GM19328 (cell line): ENCODE measurements around the gene PPP2CA.
"Not testable (repeated sequence)": the region's sequence is repeated elsewhere in the genome, so short reads cannot be mapped to it uniquely, and the experiment has no call there.

Experiments used
- ATAC-seq: cut with Tn5 transposase; IDR thresholded peaks from one replicate; pipeline ENCODE4 v1.9.1; 2021; ENCODE audit warnings: mild to moderate bottlenecking, moderate library complexity; ENCODE audit not compliant: unreplicated experiment

Gene PPP2CA

DNA sequence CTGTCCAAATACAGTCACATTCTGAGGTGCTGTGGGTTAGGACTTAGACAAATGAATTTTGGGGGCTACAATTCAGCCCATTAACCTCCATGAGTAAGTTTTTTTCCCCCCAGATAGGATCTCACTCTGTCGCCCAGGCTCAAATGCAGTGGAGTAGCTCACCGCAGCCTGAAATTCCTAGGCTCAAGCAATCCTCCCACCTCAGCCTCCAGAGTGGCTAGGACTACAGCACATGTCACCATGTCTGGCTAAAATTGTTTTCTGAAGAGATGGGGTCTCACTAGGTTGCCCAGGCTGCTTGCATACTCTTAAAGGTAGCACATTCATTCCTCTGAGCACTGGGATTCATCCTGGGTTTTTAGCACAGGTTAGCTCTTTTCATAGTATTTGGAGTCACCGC lies 22.2 kb downstream of the PPP2CA start:
- no peak for ATAC-seq

DNA sequence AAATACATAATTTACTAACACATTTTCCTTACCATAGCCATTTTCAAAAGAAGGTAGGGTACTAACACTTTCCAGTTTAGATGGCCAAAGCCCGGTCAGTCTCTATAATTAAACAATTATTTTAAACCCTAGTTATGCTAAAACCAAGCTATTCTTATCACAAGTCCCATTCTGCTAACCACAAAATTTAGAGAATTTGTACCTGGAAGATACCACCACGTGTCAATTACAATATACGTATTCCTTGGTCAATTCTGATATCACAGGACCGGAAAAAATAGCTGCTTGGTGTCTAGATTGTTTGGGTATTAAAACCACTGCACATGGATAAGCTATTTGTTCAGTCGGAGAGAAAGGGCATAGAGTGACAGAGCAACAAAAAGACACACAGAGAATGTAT lies 30.2 kb downstream of the PPP2CA start:
- no peak for ATAC-seq

- no peak for ATAC-seq
Observed at GRCh38 chr5:134189031-134189430, 36.8 kb downstream of the PPP2CA start.

DNA sequence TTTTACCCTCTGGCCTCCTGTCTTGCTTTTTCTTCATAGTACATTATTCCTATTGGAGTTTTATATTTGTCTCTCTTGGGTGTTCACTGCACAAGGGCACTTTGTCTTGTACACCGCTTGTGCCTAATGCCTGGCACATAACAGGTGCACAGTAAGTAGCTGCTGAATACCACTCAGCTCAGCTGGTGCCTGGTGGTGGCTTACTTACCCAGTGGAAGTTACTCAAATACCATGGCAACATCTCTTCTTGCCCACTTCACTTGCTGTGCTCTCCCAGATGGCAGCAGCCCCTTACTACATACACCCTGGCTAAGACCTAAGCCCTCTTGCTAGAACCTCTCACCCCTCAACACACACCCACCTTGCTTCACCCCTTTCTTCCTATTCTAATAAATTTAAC lies 37.8 kb downstream of the PPP2CA start:
- no peak for ATAC-seq

- no peak for ATAC-seq
Observed at GRCh38 chr5:134184155-134185135, 41.4 kb downstream of the PPP2CA start.

DNA sequence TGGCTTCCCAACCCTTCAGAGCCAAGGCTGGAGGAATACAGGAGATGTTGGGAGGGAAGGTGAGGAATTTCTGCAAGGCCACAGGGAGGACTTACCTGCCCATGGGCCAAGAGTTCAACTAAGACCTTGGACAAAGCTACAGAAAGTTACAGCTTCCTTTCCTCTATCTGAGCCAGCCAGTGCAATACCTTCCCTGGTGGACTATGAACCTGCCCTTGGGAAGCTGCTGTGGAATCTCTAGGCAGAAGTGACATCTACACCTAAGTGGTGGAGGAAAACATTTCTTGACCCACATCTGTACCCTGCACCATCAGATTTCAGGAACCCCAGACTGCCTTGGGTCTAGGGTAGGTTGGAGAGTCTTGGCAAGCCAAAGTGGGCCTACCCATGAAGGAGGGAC lies 42.4 kb downstream of the PPP2CA start:
- ATAC-seq: no peak

DNA sequence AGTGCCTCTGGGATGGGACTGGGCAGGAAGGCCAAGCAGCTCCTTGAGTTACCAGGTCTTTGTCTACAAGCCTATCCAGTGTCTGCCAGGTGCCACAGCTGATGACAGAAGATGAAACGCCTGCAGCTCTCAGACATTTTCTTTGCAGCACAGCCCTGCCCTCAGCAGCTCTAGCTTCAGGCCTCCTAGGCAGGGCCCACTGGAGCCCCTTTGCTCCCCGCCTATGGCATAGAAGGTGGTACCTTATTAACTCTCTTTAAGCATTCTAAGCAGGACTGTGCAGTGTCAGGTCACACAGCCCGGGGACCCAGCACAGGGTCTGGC lies 47.8 kb downstream of the PPP2CA start:
- no peak for ATAC-seq

GRCh38 chr5:134177369-134178095 lies 48.3 kb downstream of the PPP2CA start:
- ATAC-seq: no peak

DNA sequence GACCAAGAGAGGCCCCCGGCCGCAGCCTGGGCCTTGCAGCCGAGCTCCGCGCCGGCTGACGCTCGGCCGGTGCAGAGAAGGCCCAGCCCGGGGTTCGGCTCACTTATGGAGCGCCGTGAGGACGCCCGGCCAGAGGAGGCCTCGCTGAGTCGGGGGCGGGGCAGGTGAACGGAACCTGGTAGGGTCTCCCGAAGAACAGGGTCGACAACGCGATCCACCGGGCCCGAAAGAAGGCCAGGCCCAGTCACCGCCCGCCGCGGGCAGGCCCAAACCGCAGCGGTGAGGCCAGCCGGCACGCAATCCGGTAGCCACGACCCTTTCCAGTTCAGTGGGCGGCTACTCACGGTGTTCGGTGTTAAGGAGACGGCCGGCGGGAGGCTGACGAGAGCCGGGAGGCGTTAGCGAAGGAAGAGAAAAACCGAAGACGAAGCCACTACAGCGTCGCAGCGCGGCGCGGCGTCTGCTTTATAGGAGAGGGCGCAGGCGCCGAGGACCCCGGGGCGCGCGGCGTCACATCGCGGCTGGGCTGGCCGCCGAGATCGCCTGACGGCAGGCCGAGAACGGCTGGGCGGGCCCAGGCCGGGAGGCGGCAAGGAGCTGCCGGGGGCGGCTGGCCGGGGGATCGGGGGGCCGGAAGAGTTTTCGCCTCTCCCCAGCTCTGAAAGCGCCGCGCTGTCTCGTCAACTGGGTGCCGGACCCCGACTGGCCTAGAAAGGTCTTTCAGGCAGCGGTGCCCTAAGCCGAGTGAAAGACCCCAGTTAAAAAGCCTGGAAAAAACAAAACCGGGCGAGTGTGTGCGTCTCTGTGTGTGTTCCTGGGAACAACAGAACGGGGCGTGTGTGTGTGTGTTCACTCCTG lies 49.1 kb downstream of the PPP2CA start, which contains the start of gene SKP1:
SKP1 (minus strand) TSS at position 440 of the 858 bp plus-strand sequence. CDS start 2,928 bp downstream, outside the sequence.
- ATAC-seq: peak; percentile 73

GRCh38 chr5:134175921-134176510 lies 49.9 kb downstream of the PPP2CA start:
- ATAC-seq: peak; percentile 1

GRCh38 chr5:134174841-134175839 lies 50.7 kb downstream of the PPP2CA start:
- ATAC-seq: no peak

DNA sequence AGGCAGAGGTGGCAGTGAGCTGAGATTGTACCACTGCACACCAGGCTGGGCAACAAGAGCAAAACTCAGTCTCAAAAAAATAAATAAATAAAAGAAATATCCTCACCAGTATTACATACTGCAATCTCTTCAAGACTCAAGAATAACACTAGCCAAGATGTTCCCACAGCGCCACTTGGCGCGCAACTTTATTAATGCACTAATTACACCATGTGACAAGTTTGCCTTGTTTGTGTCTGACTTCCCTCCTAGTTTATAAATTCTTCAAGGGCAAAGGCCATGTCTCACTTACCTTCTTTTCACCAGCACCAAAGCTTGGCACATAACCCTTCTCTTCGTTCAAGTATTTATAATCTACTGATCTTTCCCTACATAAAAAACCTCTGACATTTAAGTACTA lies 53.9 kb downstream of the PPP2CA start:
- ATAC-seq: no peak

DNA sequence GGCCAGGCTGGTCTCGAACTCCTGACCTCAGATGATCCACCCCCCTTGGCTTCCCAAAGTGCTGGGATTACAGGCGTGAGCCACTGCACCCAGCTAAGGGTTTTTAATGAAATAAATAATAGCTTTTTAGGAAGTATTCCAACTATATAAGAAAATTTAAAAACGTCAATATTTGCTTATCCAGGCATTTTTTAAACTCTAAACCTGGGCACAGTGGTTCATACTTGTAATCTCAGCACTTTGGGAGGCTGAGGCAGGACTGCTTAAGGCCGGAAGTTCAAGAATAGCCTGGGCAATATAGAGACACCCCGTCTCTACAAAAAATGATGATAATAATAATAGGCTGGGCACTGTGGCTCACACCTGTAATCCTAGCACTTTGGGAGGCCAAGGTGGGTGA lies 63.3 kb downstream of the PPP2CA start:
- no peak for ATAC-seq

- ATAC-seq: no peak
Observed at GRCh38 chr5:134161513-134162395, 64.1 kb downstream of the PPP2CA start.

GRCh38 chr5:134153657-134154056 lies 72.2 kb downstream of the PPP2CA start:
- no peak for ATAC-seq

- no peak for ATAC-seq
Observed at GRCh38 chr5:134153241-134153640, 72.6 kb downstream of the PPP2CA start.

- not testable (repeated sequence) for ATAC-seq
Observed at GRCh38 chr5:134152173-134152832, 73.6 kb downstream of the PPP2CA start.

- ATAC-seq: no peak
Observed at GRCh38 chr5:134151723-134152122, 74.2 kb downstream of the PPP2CA start.
